Stomach (tissue), 19 donors: Measurements from ENCODE around the gene NRM. TPM values are rescaled to one million over a fixed set of nuclear protein-coding genes. Genes with fewer than 3 reads are reported as not detected.

Experiments
- DNase-seq, 2 donors: peaks; one replicate each; pipeline versions ENCODE4 v3.0.0 to v3.0.0-alpha.2; 2013 to 2019
- H3K27ac ChIP-seq, 5 donors: fragments of 200-600 bp in 4 of 5; sonication (generic) in 4 of 5; one replicate each; pipeline ENCODE4 v1.5.1; 2013 to 2019; ENCODE audit warnings: mild to moderate bottlenecking in 1 of 5, moderate library complexity in 1 of 5
- H3K27me3 ChIP-seq, 3 donors: fragments of 200-600 bp; sonication (generic); one replicate each; pipeline ENCODE4 v1.5.1; 2017 to 2019; ENCODE audit warnings: mixed run types in 1 of 3
- H3K36me3 ChIP-seq, 4 donors: fragments of 200-600 bp; sonication (generic); 1 replicate in 3 of 4; 2 replicates in 1 of 4; pipeline ENCODE4 v1.5.1; 2016 to 2019
- H3K4me1 ChIP-seq, 4 donors: fragments of 200-600 bp; sonication (generic); one replicate each; pipeline ENCODE4 v1.5.1; 2016 to 2019
- H3K4me3 ChIP-seq, 4 donors: fragments of 200-600 bp; sonication (generic) in 3 of 4; one replicate each; pipeline ENCODE4 v1.5.1; 2016 to 2019; ENCODE audit warnings: mild to moderate bottlenecking in 1 of 4
- H3K9me3 ChIP-seq, 4 donors: fragments of 200-600 bp; sonication (generic); one replicate each; pipeline ENCODE4 v1.5.1; 2016 to 2019
- EP300 ChIP-seq: sonication (generic); formaldehyde crosslinking; IDR thresholded peaks from one replicate; pipeline ENCODE4 v1.6.1; 2017; ENCODE audit warnings: antibody characterized with exemption
- POLR2A ChIP-seq, 4 donors: fragments of 450-650 bp; IDR thresholded peaks; one replicate each; pipeline ENCODE4 v1.6.1; 2016; ENCODE audit warnings: antibody characterized with exemption in 4 of 4, control low read depth in 2 of 4, mild to moderate bottlenecking in 1 of 4, moderate library complexity in 1 of 4
- POLR2AphosphoS5 ChIP-seq, 3 donors: sonication (generic); formaldehyde crosslinking; IDR thresholded peaks; one replicate each; pipeline ENCODE4 v1.6.1; 2016; ENCODE audit warnings: antibody characterized with exemption in 3 of 3
- WGBS, 5 donors: extraction: QIAGEN DNeasy Blood & Tissue Kit in 3 of 5; methylation state at CpG; one replicate each; pipeline versions ENCODE4 v1.1.5 to v1.1.7; 2013 to 2018; 5-methylcytosine and 5-hydroxymethylcytosine counted together
- intact Hi-C: fragments of 100-400 bp; cut with DNase I; formaldehyde crosslinking; loops from one replicate; pipeline ENCODE4 v1.15.1; 2023; ENCODE audit warnings: low total_unique reads
- long read RNA-seq, 10 donors: transcript quantifications; one replicate each; lab custom pipeline, GENCODE V29; 2026
- polyA plus RNA-seq, 3 donors: library from polyadenylated mRNA; stranded (reverse); fragments of 200-250 nt; gene quantifications; one replicate each; pipeline ENCODE4 v1.2.3, GENCODE V29; 2013
- total RNA-seq, 5 donors: library from RNA; depleted of rRNA; stranded (reverse); fragments of >200 nt; gene quantifications; one replicate each; pipeline versions ENCODE4 v1.1.0 to v1.2.3, GENCODE V29; 2014 to 2016
- TF ChIP-seq, protein P1 (sequence below), 7 experiments: fragments of 450-650 bp in 4 of 7; fragments of 200-600 bp in 3 of 7; sonication (generic) in 3 of 7; IDR thresholded peaks; one replicate each; pipeline ENCODE4 v1.5.1; 2016 to 2019; ENCODE audit warnings: antibody characterized with exemption in 7 of 7, control low read depth in 2 of 7, mild to moderate bottlenecking in 1 of 7
- donor health status: healthy with polysubstance abuse.
- donor health status: Bipolar disorder and iron deficiency.
- donor health status: healthy.

NRM gene, protein sequence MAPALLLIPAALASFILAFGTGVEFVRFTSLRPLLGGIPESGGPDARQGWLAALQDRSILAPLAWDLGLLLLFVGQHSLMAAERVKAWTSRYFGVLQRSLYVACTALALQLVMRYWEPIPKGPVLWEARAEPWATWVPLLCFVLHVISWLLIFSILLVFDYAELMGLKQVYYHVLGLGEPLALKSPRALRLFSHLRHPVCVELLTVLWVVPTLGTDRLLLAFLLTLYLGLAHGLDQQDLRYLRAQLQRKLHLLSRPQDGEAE
- total RNA-seq (1 to 10 TPM in 4 of 5 donors, under 1 TPM in 1; 0.92 to 6.4 (median 2.9) TPM), polyA plus RNA-seq (10 to 100 TPM in 1 of 3 donors, 1 to 10 TPM in 2; 4.1 to 15.8 (median 8.5) TPM)
- long read RNA-seq, donor 1, partial matches to known transcripts, result 0 of 3 reads
- long read RNA-seq, donor 1, other reads (novel, unspliced or antisense), result 0 of 3 reads
- long read RNA-seq, donor 2, transcript NRM-203 (4 exons, 1,734 nt), result major isoform, 8 of 9 reads
- long read RNA-seq, donor 2, partial matches to known transcripts, result 0 of 9 reads
- long read RNA-seq, donor 2, other reads (novel, unspliced or antisense), result 0 of 9 reads
- long read RNA-seq, donor 3, partial matches to known transcripts, result 0 of 4 reads
- long read RNA-seq, donor 3, other reads (novel, unspliced or antisense), result 0 of 4 reads
- long read RNA-seq, donor 4, result 0 reads
- long read RNA-seq, donor 5, transcript NRM-203 (4 exons, 1,734 nt), result major isoform, 5 of 8 reads
- long read RNA-seq, donor 5, partial matches to known transcripts, result 0 of 8 reads
- long read RNA-seq, donor 5, other reads (novel, unspliced or antisense), result 0 of 8 reads
- long read RNA-seq, donor 6, transcript NRM-203 (4 exons, 1,734 nt), result major isoform, 7 of 11 reads
- long read RNA-seq, donor 6, partial matches to known transcripts, result 0 of 11 reads
- long read RNA-seq, donor 6, other reads (novel, unspliced or antisense), result 0 of 11 reads
- long read RNA-seq, donor 7, transcript NRM-203 (4 exons, 1,734 nt), result major isoform, 11 of 25 reads
- long read RNA-seq, donor 7, partial matches to known transcripts, result 12 of 25 reads
- long read RNA-seq, donor 7, other reads (novel, unspliced or antisense), result 0 of 25 reads
- long read RNA-seq, donor 8, partial matches to known transcripts, result 0 of 2 reads
- long read RNA-seq, donor 8, other reads (novel, unspliced or antisense), result 0 of 2 reads
- long read RNA-seq, donor 9, transcript NRM-203 (4 exons, 1,734 nt), result major isoform, 5 of 6 reads
- long read RNA-seq, donor 9, partial matches to known transcripts, result 0 of 6 reads
- long read RNA-seq, donor 9, other reads (novel, unspliced or antisense), result 0 of 6 reads
- long read RNA-seq, donor 10, partial matches to known transcripts, result 0 of 1 reads
- long read RNA-seq, donor 10, other reads (novel, unspliced or antisense), result 0 of 1 reads

DNA sequence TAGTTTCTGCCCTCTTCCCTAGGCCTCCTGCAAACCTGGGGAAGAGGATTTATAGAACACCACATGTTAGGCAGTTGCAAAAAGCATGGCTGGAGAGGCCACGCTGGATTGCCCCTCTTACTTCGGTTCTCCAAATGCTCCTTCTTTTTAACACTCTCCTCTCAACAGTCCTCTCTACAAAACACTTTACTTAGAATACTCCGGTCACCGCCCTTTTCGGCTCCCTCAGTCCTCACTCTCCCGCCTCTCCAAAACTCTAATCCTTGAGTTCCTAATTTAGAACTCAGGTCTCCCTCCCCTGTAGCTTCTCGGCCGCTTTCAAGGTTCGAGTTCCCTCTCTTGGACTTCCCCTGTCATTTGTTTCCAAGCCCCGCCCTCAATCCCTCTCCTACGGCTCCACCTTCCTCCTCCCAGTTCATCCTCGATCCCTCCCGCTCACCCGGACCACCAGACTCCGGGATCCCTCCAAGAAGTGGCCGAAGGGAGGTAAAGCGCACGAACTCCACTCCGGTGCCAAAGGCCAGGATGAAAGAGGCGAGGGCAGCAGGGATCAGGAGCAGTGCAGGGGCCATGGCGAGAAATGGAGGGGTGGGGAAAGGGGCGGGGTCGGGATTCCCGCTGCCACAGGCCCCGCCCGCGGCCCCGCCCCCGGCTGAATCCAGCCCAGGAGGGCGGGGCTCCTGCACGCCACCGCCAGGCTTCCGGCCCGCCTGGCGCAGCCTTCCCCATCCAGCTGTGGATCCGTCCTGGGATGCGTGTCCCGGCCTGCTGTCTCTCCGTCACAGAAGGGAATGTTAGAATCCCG lies at the start of gene NRM:
NRM (minus strand) TSS at position 582 of the 805 bp plus-strand sequence; CDS start at position 572, 10 bp downstream.
- intact Hi-C loops, result no loop called here
- DNase-seq, result peak; percentile 87 to 96
- peaks cover 29 to 56% (median 39%) of the 10 kb centered on the region in 4 donors for H3K4me1 ChIP-seq
- H3K36me3 ChIP-seq, result no peaks in the 10 kb centered on the region
- peak within 1 kb of the TSS; percentile 77 to 99 (median 97) for H3K27ac ChIP-seq
- no peaks in the 10 kb centered on the region for H3K27me3 ChIP-seq
- TF ChIP-seq POLR2AphosphoS5 (IDR thresholded peaks at IDR 0.05), result peak in 2 of 3 donors; percentile 59 to 78
- TF ChIP-seq, protein P1, sequence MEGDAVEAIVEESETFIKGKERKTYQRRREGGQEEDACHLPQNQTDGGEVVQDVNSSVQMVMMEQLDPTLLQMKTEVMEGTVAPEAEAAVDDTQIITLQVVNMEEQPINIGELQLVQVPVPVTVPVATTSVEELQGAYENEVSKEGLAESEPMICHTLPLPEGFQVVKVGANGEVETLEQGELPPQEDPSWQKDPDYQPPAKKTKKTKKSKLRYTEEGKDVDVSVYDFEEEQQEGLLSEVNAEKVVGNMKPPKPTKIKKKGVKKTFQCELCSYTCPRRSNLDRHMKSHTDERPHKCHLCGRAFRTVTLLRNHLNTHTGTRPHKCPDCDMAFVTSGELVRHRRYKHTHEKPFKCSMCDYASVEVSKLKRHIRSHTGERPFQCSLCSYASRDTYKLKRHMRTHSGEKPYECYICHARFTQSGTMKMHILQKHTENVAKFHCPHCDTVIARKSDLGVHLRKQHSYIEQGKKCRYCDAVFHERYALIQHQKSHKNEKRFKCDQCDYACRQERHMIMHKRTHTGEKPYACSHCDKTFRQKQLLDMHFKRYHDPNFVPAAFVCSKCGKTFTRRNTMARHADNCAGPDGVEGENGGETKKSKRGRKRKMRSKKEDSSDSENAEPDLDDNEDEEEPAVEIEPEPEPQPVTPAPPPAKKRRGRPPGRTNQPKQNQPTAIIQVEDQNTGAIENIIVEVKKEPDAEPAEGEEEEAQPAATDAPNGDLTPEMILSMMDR (IDR thresholded peaks at IDR 0.05), result no peak
- peak within 1 kb of the TSS; percentile 61 to 70 (median 64) for H3K4me3 ChIP-seq
- 0 to 1% (median 1%) methylated on average over 24 to 40 of the region's 40 CpGs for WGBS, 5 donors
- no peaks in the 10 kb centered on the region for H3K9me3 ChIP-seq

DNA sequence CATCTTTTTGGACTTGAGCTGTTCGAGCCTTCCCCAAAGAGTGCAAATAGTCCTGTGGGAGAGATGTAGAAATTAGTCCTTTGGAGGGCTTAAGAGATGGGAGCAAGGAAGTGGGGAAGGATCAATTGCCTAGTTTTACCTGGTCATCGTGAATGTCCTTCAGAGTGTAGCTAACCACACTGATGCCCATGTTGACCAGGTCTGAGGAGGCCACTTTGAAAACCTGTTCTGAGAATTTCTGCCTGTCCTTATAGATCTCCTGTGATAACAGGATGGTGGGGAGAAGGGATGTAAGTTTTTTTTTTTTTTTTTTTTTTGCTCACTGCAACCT lies 49.7 kb upstream of the NRM start:
- Histone ChIP-seq H3K27ac (peak overlapping the region in 4 of 5 donors; percentile 35 to 99 (median 96)), H3K4me1 (peaks cover 40 to 82% (median 72%) of the 10 kb centered on the region in 4 donors), H3K9me3 (no peaks in the 10 kb centered on the region), H3K27me3 (no peaks in the 10 kb centered on the region), H3K36me3 (peaks cover 33 to 59% (median 56%) of the 10 kb centered on the region in 4 donors), H3K4me3 (peak overlapping the region in 1 of 4 donors; percentile 61)
- no peak for DNase-seq
- no peak for TF ChIP-seq EP300
- TF ChIP-seq POLR2AphosphoS5 (IDR thresholded peaks at IDR 0.05), result peak in 1 of 3 donors; percentile 46
- intact Hi-C loops, result loop anchor here (10.0 kb wide), 1 partner anchor 84 kb away; no protein-coding TSS in a partner anchor
- WGBS, 5 donors, result 81 to 93% (median 88%) methylated on average over 2 of the region's 2 CpGs

DNA sequence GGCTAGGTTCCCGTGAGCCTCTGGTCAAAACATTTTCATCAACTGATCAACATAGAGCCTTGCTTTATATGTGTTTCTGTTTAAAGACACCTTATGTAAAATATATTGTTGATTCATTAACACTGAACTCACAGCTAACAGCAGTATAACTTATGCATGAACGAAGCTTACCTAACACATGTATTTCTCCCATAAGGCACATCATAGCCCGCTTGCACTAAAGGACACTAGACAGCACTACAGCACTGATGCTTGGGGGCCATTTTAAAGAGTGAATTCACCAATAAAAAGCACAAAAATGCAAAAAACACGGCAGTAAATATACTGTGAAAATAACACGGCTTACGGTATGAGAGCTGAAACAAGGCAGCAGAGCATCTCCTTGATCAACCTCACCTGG lies 47.7 kb upstream of the NRM start:
- WGBS, 5 donors, result 79 to 82% (median 80%) methylated on average over 6 of the region's 6 CpGs
- Histone ChIP-seq H3K36me3 (peaks cover 47 to 78% (median 75%) of the 10 kb centered on the region in 4 donors), H3K9me3 (no peaks in the 10 kb centered on the region), H3K27ac (peak overlapping the region in 1 of 5 donors; percentile 75), H3K27me3 (no peaks in the 10 kb centered on the region), H3K4me3 (no peak overlapping the region), H3K4me1 (peaks cover 36 to 70% (median 61%) of the 10 kb centered on the region in 4 donors)
- intact Hi-C loops, result no loop called here
- DNase-seq, result no peak
- TF ChIP-seq EP300, result no peak
- TF ChIP-seq POLR2A (IDR thresholded peaks at IDR 0.05), result no peak
- no peak for TF ChIP-seq POLR2AphosphoS5 (IDR thresholded peaks at IDR 0.05)
- TF ChIP-seq, protein P1 (IDR thresholded peaks at IDR 0.05), result no peak
